ENCODE data around the gene PRSS53.

- no peak for TF ChIP-seq YY1 (IDR thresholded peaks at IDR 0.05; ENCODE audit: insufficient read depth, insufficient read length)
- no peak for TF ChIP-seq ZNF274 (IDR thresholded peaks at IDR 0.05; ENCODE audit: low read depth, low read length)
Measured at GRCh38 chr16:31093132-31093703, 4.5 kb upstream of the PRSS53 start.
